CD1c-positive myeloid dendritic cell (primary cell): ENCODE measurements around the gene ARF6.
A peak's percentile ranks its signal among the peaks of the same experiment; 100 is the strongest.
"Not testable (repeated sequence)": the region's sequence is repeated elsewhere in the genome, so short reads cannot be mapped to it uniquely, and the experiment has no call there.

Source experiments
- DNase-seq: peaks from one replicate; pipeline ENCODE4 v3.0.0-alpha.2; 2016; ENCODE audit errors: extremely low spot score

Gene ARF6

GRCh38 chr14:49892636-49893308 is at the start of gene ARF6:
ARF6 (plus strand) TSS chr14:49893082; CDS start chr14:49893737, 655 bp downstream.
- peak; percentile 99 for DNase-seq

DNA sequence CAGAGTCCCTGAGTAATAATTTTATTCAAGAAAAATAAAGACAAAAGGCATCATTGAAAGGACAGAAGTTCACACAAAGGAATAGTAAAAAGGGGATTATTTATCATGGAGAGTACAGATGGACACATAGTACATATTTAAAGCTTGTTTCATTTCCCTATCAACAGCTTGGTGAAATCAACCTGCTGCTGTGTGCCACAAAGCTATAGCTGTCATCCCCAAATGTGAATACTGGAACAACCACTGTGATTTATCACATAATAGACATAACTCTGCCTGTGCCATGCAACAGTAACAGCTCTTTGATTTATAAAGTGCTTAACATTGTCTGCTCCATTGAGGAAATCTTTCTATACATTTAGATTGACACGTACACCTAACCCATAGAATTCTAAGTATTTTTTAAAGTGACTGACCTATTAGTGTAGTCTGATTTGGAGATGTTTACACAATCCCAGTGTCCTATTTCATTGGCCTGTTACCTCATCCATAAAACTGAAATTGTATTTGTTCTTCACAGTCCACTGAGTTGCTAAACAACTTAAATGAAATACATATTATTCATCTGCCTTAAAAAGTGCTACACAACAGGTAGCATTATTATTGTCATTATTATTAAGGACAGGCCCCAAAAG is 43.6 kb upstream of the ARF6 start:
- DNase-seq = no peak

DNA sequence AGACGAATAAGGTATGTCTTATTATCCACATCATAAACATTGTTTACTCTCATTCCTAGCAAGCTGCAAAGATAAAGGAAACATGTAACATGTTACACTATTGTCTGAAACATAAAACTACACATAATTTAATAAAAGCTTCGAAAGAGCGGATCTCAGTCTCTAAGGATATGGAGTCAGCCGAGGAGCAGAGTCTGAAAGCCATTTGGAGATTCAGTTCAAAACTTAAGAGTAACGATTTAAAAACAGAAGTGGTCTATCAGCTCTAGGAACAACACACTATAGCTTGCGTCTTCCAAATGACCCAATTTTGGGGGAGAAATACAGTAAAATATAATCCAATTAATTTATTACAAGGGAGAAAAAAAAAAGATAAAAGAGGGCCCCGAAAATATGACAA is 41.1 kb upstream of the ARF6 start:
- peak; percentile 30 for DNase-seq

DNA sequence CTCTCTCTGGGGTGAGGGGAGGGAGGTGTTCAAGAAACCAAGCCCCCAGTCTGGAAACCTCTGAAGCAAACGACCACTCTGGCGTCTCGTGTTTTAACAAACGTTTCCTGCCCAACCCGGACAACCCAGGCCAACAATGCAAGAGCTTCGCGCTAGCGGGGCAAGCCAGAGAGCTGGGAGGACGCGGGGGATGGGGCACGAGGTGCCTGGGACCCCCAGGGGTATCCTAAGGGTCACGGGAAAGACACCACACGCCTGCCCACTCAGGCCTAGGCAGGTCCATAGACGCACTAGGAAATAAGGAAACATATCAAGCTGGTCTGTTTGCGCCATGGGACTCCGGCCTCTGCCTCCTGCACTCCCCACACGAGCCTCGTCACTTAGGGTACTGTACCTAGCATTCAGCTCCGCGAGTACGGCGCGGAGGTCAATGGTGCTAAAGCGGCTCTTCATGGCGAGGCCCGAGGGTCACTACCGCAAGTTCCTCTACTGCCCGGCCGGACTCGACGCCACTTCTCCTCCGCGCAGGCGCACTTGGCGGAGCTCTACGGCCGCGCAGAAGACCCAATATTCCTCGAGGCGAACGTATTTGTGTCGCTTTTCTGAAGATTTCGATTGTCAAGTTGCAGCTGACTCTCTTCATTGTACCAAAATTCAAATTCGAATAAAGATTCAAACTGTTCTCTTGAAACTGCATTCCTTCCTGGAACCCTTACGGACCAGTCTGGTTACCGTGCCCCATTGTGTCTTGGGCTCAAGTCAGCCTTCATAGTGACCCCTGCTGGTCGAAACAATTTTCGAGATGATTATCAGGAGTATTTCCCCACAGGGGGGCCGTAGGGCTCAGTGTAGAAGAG is 40.4 kb upstream of the ARF6 start, which contains the start of gene NEMF:
NEMF (minus strand) TSS at position 488 of the 857 bp plus-strand sequence; CDS start at position 453, 35 bp downstream.
- DNase-seq = peak; percentile 95

DNA sequence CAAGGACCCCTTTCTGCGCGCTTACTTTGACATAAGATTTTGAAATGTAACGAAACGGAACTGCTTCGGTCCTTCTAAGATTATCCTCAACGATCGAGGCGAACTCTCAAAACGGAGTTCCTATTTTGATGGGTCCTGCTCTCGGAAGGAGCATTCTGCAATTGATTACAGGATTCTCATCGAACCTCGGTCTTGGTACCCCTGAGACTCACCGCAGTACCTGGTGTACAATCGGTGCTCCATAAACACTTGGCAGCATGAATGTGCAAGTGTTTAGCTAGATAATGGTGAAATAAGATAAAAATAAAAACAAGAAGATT is 39.8 kb upstream of the ARF6 start:
- no peak for DNase-seq

- DNase-seq = peak; percentile 79
These were observed 39.1 kb upstream of the ARF6 start for GRCh38 chr14:49853572-49854375.

GRCh38 chr14:49857427-49858003 is 35.4 kb upstream of the ARF6 start:
- peak; percentile 63 for DNase-seq

DNA sequence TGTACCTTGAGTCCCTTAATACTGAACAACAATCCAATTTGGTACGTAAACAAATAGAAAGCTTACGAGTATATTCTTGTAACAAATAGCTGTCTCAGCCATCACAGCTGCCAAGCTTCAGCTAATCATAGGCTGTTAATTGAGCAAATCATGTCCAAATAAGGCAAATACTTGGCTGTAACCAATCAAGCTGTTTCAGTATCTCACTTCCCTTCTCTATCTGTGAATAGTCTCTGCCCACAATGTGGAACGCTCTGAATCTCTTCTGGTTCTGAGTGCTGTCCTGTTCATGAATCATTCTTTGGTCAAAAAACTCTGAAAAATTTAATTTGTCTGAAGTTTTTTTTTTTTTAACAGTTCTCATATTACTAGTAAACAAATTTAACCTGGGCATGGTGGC is 34.5 kb upstream of the ARF6 start:
- peak; percentile 62 for DNase-seq

GRCh38 chr14:49860988-49861698 is 31.7 kb upstream of the ARF6 start:
- no peak for DNase-seq

DNA sequence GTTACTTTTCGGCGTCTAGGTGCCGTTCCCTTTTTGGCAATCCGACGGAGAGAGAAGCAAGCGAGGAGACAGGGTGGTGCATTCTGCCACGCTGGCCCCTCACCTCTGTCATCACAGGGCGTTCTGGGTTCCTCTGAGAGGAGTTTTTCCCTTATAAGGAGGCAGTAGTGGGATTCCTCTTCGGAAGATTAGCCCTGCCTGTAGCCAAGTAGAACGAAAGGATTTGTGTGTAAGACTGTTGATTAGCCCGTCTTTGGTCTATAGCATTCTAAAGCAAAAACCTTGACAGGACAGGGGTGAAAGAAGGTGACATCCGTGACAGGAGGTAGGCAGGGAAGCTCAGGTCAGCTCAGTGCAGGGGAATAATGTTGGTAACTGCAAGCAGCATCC is 31.2 kb upstream of the ARF6 start:
- peak; percentile 72 for DNase-seq

DNA sequence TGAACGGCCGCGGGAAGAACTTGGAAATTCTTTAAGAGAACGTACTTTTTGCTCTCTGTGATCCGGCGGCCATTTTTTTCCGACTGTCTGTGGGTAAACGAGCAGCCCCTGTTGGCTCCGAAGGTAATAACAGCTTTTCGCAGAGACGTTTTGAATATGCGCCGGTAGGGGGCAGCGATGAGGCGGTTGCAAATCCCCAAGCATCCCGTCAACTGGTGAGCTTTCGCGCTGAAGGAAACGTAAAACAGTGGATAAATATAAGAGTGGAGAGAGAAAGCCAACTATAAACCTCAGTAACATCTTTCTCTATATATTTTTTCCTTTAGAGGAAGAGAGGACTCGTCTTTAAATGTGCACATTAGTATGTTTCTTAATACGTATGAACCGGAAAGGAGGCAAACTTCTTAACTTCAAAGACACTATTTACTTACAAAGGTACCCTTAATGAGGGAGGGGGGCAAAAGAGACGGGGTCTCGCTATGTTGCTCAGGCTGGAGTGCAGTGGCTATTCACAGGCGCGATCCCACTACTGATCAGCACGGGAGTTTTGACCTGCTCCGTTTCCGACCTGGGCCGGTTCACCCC is 30.7 kb upstream of the ARF6 start:
- DNase-seq = peak; percentile 94

GRCh38 chr14:49863487-49864281 is 29.2 kb upstream of the ARF6 start:
- peak; percentile 45 for DNase-seq

DNA sequence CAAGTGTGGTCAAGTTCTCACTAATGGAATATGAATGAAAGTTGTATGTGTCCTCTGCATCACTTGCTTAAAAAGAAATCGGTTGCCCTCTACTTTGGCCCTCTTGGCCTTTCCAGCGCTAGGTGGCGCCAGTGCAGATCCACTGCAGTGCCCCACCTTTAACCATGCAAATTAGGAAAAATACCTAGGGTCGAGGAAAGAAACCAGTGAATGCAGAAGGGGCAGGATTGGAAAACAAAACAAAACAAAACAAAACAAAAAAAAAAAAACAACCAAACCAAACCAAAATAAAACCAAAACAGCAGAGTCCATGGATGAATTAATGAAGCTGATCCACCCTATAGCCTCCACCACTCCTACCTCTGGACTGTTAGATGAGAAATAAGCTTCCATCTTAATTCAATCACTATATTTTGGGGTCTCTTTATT is 27.4 kb upstream of the ARF6 start:
- DNase-seq = peak; percentile 82

GRCh38 chr14:49867831-49868719 is 24.8 kb upstream of the ARF6 start:
- peak; percentile 98 for DNase-seq

GRCh38 chr14:49868720-49869114 is 24.2 kb upstream of the ARF6 start:
- DNase-seq = no peak

DNA sequence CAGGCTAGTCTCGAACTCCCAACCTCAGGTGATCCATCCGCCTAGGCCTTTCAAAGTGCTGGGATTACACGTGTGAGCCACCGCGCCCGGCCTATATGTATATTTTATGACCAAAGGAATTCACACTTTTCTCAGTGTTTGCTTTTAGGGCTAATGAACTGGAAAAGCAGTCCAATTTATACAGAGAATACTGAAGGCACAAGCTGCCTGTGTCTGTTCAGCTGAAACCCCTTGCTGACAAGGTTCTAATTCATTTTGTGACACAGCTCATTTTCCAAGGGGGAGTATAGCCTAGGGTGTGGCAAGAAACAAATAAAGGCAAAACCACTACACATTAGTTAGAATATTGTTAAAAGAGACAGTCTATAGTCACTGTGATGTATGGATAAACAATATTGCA is 22.0 kb upstream of the ARF6 start:
- DNase-seq = no peak

- not testable (repeated sequence) for DNase-seq
These were observed 19.3 kb upstream of the ARF6 start for GRCh38 chr14:49873548-49873947.

DNA sequence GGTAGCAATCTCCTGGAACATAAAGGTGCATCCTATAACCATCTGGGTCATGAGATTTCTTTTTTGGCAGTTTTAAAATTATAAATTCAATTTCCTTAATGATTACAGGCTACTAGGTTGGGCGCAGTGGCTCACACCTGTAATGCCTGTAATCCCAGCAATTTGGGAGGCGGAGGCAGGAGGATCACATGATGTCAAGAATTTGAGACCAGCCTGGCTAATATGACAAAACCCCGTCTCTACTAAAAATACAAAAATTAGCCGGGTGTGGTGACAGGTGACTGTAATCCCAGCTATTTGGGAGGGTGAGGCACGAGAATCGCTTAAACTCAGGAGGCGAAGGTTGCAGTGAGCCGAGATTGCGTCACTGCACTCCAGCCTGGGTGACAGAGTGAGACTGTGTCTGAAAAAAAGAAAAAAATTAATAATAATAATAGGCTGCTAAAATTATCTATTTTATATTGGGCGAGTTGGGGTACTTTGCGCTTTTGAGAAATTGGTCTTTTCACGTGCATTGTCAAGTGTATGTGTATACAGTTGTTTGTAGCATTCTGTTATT is 17.2 kb upstream of the ARF6 start:
- DNase-seq = no peak
